B cell (primary cell): ENCODE results near the gene SESN3.
"Not testable (repeated sequence)": the region's sequence is repeated elsewhere in the genome, so short reads cannot be mapped to it uniquely, and the experiment has no call there.

Experiments
- EZH2 ChIP-seq: IDR thresholded peaks from 2 replicates; pipeline ENCODE4 v1.6.1; 2012; ENCODE audit warnings: borderline replicate concordance, low read depth, mild to moderate bottlenecking, moderate library complexity, low read length; ENCODE audit not compliant: insufficient read depth, poor library complexity, severe bottlenecking
- TF ChIP-seq, protein P1 (sequence below): fragments of 200-600 bp; IDR thresholded peaks from one replicate; pipeline ENCODE4 v1.8.0; 2022; ENCODE audit warnings: antibody characterized with exemption, mild to moderate bottlenecking

DNA sequence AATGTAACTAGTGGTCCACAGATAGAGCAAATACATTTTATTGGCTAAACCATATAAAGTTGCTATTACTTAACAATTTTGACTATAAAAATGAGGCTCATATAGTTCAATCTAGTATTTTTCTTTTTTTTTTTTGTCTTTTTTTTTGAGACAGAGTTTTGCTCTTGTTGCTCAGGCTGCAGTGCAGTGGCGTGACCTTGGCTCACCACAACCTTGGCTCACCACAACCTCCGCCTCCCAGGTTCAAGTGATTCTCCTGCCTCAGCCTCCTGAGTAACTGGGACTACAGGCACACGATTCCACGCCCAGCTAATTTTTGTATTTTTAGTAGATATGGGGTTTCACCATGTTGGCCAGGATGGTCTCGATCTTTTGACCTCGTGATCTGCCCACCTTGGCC lies 3.9 kb downstream of the SESN3 start:
- TF ChIP-seq, protein P1, sequence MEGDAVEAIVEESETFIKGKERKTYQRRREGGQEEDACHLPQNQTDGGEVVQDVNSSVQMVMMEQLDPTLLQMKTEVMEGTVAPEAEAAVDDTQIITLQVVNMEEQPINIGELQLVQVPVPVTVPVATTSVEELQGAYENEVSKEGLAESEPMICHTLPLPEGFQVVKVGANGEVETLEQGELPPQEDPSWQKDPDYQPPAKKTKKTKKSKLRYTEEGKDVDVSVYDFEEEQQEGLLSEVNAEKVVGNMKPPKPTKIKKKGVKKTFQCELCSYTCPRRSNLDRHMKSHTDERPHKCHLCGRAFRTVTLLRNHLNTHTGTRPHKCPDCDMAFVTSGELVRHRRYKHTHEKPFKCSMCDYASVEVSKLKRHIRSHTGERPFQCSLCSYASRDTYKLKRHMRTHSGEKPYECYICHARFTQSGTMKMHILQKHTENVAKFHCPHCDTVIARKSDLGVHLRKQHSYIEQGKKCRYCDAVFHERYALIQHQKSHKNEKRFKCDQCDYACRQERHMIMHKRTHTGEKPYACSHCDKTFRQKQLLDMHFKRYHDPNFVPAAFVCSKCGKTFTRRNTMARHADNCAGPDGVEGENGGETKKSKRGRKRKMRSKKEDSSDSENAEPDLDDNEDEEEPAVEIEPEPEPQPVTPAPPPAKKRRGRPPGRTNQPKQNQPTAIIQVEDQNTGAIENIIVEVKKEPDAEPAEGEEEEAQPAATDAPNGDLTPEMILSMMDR, result not testable (repeated sequence)
- not testable (repeated sequence) for TF ChIP-seq EZH2
